GM12878 (cell line): ENCODE results near the gene SH2D7.

ENCODE experiments used
- EZH2 ChIP-seq: IDR thresholded peaks from 2 replicates; pipeline ENCODE4 v1.6.1; 2012; ENCODE audit warnings: low read depth, mild to moderate bottlenecking, control low read depth, inconsistent platforms, low read length, borderline replicate concordance; ENCODE audit not compliant: control insufficient read depth
- ZNF592 ChIP-seq: fragments of 450-650 bp; IDR thresholded peaks from 2 replicates; pipeline ENCODE4 v1.6.1; 2017; ENCODE audit warnings: mild to moderate bottlenecking, moderate library complexity

GRCh38 chr15:78090422-78091063 lies 1.8 kb upstream of the SH2D7 start:
- TF ChIP-seq ZNF592 (no peak), EZH2 (no peak)
